ENCODE results near the gene TXNDC11.

The TXNDC11 gene

DNA sequence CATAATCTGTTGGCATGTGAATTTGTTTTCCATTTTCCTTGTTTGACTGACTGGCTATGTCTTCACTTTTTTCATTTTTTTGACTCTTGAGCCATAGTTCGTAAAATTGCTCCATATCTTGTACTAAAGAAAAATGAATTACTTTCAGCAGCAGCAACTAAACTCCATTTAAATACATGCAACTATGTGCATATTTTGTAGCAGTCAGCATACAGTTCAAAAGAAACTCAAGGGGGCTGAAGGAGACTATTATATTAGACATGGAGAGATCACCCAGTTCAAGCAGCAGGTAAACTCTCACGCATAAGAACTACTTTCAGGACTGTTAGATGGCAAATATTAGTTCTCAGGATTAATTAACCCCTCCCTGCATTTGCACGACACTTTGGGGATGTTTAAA, 13.6 kb upstream of the TXNDC11 start:
- TF ChIP-seq, protein P1, sequence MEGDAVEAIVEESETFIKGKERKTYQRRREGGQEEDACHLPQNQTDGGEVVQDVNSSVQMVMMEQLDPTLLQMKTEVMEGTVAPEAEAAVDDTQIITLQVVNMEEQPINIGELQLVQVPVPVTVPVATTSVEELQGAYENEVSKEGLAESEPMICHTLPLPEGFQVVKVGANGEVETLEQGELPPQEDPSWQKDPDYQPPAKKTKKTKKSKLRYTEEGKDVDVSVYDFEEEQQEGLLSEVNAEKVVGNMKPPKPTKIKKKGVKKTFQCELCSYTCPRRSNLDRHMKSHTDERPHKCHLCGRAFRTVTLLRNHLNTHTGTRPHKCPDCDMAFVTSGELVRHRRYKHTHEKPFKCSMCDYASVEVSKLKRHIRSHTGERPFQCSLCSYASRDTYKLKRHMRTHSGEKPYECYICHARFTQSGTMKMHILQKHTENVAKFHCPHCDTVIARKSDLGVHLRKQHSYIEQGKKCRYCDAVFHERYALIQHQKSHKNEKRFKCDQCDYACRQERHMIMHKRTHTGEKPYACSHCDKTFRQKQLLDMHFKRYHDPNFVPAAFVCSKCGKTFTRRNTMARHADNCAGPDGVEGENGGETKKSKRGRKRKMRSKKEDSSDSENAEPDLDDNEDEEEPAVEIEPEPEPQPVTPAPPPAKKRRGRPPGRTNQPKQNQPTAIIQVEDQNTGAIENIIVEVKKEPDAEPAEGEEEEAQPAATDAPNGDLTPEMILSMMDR (IDR thresholded peaks at IDR 0.05): no peak

DNA sequence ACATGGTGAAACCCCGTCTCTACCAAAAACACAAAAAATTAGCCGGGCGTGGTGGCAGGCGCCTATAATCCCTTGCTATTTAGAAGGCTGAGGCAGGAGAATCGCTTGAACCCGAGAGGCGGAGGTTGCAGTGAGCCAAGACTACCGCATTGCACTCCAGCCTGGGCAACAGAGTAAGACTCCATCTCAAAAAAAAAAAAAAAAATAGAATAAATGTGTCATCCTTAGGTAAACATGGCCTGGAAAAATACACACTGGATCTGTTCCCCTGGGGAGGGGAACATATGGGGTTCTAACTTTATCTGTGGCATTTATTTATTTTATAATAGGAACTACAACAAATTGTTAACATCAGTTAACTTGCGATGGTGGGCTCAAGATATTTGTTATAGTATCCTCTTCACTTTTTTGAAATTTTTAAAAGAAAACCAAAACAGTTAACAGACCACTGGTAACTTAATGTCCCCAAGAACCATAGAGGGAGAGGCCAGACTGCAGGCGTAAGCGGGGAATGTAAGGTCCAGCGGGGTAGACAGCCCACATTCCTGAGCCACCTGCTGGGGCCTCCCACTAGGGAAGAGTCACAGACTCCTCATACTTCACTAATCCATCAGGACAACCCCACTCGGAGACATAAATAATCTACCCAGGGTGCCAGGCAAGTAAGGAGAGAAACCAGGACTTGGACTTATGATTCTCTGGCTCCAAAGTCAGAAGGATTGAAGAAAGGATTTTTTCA, 12.5 kb upstream of the TXNDC11 start:
- TF ChIP-seq, protein P1 (IDR thresholded peaks at IDR 0.05): no peak

DNA sequence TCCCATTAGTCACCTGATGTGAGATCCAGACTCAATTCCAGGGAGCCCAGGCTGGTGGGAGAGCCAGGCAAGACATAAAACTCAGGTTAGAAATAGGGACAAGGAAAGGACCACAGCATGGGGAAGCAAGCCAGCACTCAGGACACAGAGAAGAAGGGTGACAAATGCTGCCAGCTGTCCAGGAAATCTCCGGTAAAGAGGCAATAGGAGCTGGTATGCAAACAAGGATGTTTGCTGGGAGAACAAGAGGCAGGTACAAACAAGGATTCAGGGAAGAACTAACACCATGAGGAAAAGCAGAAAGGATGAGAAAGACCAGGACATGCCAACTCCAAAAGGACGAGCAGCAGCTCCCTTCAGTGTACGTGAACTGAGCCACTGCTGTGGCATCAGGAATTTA, 10.2 kb upstream of the TXNDC11 start:
- TF ChIP-seq, protein P1 (IDR thresholded peaks at IDR 0.05): no peak

DNA sequence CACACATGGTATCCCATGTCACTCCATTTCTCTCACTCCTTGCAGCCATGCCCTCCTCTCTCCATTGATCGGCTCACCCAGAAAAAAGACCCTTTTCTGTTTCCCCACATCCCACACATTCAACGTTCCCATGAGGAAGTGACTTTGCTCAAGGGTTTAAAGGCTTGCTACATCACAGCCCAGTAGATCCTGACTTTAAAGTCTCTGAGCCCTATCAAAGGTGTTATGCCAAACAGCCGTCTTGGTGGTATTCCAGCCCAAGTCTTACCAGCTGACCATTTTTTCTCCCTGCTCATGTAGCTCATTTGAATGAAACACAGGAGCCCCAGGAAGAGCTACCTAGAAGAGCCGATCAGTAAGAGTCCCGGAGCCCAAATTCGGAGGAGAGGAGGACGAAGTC, 7.4 kb upstream of the TXNDC11 start:
- TF ChIP-seq, protein P1 (IDR thresholded peaks at IDR 0.05): no peak

DNA sequence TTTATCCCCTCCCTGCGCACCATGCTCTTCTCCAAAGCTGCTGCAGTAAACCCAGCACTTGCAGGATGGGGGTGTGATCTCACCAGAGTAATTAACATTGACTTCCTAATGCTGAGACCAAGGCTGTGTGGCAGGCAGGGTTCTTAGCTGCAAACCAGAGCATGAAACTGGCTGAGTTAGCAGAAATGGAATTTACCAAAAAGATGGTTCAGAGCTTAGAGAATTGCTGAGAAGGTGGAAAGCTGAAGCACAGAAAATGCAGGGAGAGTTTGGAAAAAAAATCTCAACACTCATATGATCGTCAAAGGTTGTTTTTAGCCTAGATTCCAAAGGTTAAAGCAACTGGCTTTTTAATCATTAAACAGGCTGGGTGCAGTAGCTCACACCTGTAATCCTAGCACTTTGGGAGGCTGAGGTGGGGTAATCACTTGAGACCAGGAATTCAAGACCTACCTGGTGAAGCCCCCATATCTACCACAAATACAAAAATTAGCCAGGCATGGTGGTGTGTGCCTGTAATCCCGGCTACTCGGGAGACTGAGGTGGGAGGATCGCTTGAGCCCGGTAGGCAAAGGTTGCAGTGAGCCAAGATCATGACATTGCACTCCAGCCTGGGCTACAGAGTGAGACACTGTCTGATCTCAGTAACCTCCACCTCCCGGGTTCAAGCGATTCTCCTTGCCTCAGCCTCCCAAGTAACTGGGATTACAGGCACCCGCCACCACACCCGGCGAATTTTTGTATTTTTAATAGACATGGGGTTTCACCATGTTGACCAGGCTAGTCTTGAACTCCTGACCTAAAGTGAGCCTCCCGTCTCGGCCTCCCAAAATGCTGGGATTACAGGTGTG, 6.0 kb upstream of the TXNDC11 start:
- TF ChIP-seq, protein P1 (IDR thresholded peaks at IDR 0.05): no peak

DNA sequence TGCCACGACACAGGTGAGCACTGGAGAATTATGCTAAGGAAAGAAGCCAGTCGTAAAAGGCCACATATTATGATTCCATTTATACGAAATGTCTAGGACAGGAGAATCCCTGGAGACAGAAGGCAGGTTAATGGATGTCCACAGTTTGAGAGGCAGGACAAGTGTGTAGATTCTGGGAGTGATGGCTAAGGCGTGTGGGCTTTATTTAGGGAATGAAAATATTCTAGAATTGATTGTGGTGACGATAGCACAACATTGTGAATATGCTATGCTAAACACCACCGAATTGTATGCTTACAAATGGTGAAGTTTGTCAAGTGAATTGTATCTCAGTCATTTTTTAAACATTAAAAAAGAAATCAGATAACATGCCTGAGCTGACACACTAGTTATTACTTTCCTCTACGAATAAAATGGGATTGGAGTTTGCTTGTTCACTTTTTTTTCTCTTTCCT, 5.3 kb upstream of the TXNDC11 start:
- TF ChIP-seq, protein P1 (IDR thresholded peaks at IDR 0.05): no peak

DNA sequence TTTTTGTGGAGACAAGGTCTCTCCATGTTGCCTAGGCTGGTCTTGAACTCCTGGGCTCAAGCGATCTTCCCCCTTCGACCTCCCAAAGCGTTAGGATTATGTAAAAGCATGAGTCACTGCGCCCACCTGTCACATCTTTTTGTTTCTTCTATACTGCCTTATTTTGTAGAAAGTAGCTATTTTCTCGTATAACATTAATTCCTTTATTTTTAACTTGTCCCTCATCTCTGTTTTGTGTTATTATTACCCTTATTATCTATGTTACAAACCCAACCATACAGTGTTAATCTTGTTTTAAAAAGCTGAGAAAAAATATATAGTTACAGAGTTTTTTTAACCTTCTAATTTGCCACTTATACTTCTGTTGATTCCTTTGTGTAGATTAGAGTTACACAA, 1.4 kb upstream of the TXNDC11 start:
- TF ChIP-seq, protein P1 (IDR thresholded peaks at IDR 0.05): no peak

Measured in LNCAP (cell line).